Spleen (tissue), 11 donors: ENCODE results near the gene NELL2. TPM values are rescaled to one million over a fixed set of nuclear protein-coding genes. Genes with fewer than 3 reads are reported as not detected.

Source experiments
- DNase-seq: peaks from one replicate; pipeline ENCODE4 v3.0.0-alpha.2; 2020
- H3K27ac ChIP-seq, 8 donors: fragments of 200-600 bp; sonication (generic) in 7 of 8; 1 replicate in 4 of 8; 2 replicates in 4 of 8; pipeline versions ENCODE4 v1.5.0 to v1.8.0; 2016 to 2021; ENCODE audit warnings: inconsistent platforms in 4 of 8, mild to moderate bottlenecking in 4 of 8, moderate library complexity in 1 of 8
- H3K27me3 ChIP-seq, 7 donors: fragments of 200-600 bp; sonication (generic) in 6 of 7; replicated peaks in 1 of 7; 1 replicate in 4 of 7; 2 replicates in 3 of 7; pipeline versions ENCODE4 v1.5.0 to v1.8.0; 2016 to 2021; ENCODE audit warnings: inconsistent platforms in 3 of 7, mild to moderate bottlenecking in 1 of 7
- H3K36me3 ChIP-seq, 6 donors: fragments of 200-600 bp; sonication (generic) in 5 of 6; 1 replicate in 4 of 6; 2 replicates in 2 of 6; pipeline versions ENCODE4 v1.5.0 to v1.8.0; 2016 to 2021; ENCODE audit warnings: inconsistent platforms in 2 of 6
- H3K4me1 ChIP-seq, 6 donors: fragments of 200-600 bp; sonication (generic) in 5 of 6; 1 replicate in 3 of 6; 2 replicates in 3 of 6; pipeline versions ENCODE4 v1.5.0 to v1.8.0; 2016 to 2021; ENCODE audit warnings: inconsistent platforms in 3 of 6
- H3K4me3 ChIP-seq, 8 donors: fragments of 200-600 bp; sonication (generic) in 7 of 8; 1 replicate in 4 of 8; 2 replicates in 4 of 8; pipeline versions ENCODE4 v1.5.0 to v1.8.0; 2016 to 2021; ENCODE audit warnings: inconsistent platforms in 4 of 8, mild to moderate bottlenecking in 4 of 8, moderate library complexity in 2 of 8
- H3K9me3 ChIP-seq, 8 donors: fragments of 200-600 bp; sonication (generic) in 7 of 8; 1 replicate in 4 of 8; 2 replicates in 4 of 8; pipeline versions ENCODE4 v1.5.0 to v1.8.0; 2016 to 2021; ENCODE audit warnings: inconsistent platforms in 4 of 8
- POLR2A ChIP-seq, 3 donors: fragments of 450-650 bp; IDR thresholded peaks; one replicate each; pipeline ENCODE4 v1.5.1; 2017; ENCODE audit warnings: antibody characterized with exemption in 3 of 3, mild to moderate bottlenecking in 1 of 3
- POLR2AphosphoS5 ChIP-seq, 3 donors: sonication (generic); formaldehyde crosslinking; IDR thresholded peaks; one replicate each; pipeline ENCODE4 v1.5.1; 2017; ENCODE audit warnings: antibody characterized with exemption in 3 of 3
- WGBS, 5 donors: extraction: QIAGEN DNeasy Blood & Tissue Kit in 3 of 5; methylation state at CpG; one replicate each; pipeline versions ENCODE4 v1.1.5 to v1.1.7; 2013 to 2018; 5-methylcytosine and 5-hydroxymethylcytosine counted together
- intact Hi-C: fragments of 100-400 bp; cut with DNase I; formaldehyde crosslinking; loops from one replicate; pipeline ENCODE4 v1.15.0; 2023; ENCODE audit warnings: low total_unique reads
- polyA plus RNA-seq, 3 donors: library from polyadenylated mRNA; stranded (reverse); fragments of 200-250 nt; gene quantifications; one replicate each; pipeline ENCODE4 v1.2.1, GENCODE V29; 2013
- total RNA-seq, 7 donors: library from RNA; depleted of rRNA in 3 of 7; stranded (reverse); fragments of >200 nt in 3 of 7; fragmentation: NEBNext Ultra II Directional in 4 of 7; extraction: Animal tissue kit (Norgen Biotek cat#: 25700) in 4 of 7; gene quantifications; one replicate each; pipeline versions ENCODE4 v1.1.0 to v1.2.1, GENCODE V29; 2016 to 2021
- TF ChIP-seq, protein P1 (sequence below), 11 experiments: fragments of 200-600 bp in 7 of 11; fragments of 450-650 bp in 4 of 11; sonication (generic) in 4 of 11; IDR thresholded peaks in 8 of 11; conservative IDR thresholded peaks in 3 of 11; 1 replicate in 7 of 11; 2 replicates in 4 of 11; pipeline versions ENCODE4 v1.4.0 to v1.8.0; 2016 to 2021; ENCODE audit warnings: antibody characterized with exemption in 11 of 11, inconsistent platforms in 4 of 11, mild to moderate bottlenecking in 1 of 11
- donor health status: healthy with polysubstance abuse.
- donor health status: DM: no; HTN: no; CAD: no; lungs with moderate emphysema.
- donor health status: DM: no; HTN: no; CAD: no.
- donor health status: Bipolar disorder and iron deficiency.
- donor health status: healthy.
- donor health status: DM: no; HTN: no; CAD: no.
- donor health status: DM: yes; HTN: yes; CAD: no.

Gene NELL2
- total and polyA plus RNA-seq, 10 donors = 1.0 to 21.8 (median 8.2) TPM

DNA sequence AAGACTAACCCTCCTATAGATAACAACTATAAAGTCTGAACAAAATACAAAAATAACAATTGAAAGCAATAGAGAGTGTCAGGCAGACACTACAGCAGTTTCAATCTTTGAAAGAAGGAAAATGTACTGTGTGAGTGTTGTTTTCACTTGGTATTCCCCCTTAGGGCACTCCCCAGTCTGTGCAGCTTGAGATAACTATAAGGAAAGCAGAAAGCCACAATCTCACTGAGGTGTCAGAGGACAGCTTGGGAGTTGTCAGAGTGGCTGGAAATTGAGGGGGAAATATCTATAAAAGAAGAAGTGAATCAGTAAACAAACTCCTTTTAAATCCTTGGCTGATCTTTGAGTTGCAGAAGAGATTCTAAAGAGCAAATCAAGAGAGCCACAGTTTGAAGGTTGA is 364.8 kb downstream of the NELL2 start:
- Histone ChIP-seq H3K4me1 (no peaks in the 10 kb centered on the region), H3K27ac (no peak overlapping the region), H3K36me3 (no peaks in the 10 kb centered on the region), H3K27me3 (no peaks in the 10 kb centered on the region), H3K9me3 (no peaks in the 10 kb centered on the region), H3K4me3 (no peak overlapping the region)
- no peak for DNase-seq
- TF ChIP-seq POLR2A (IDR thresholded peaks at IDR 0.05) = no peak
- no peak for TF ChIP-seq POLR2AphosphoS5 (IDR thresholded peaks at IDR 0.05)
- TF ChIP-seq, protein P1, sequence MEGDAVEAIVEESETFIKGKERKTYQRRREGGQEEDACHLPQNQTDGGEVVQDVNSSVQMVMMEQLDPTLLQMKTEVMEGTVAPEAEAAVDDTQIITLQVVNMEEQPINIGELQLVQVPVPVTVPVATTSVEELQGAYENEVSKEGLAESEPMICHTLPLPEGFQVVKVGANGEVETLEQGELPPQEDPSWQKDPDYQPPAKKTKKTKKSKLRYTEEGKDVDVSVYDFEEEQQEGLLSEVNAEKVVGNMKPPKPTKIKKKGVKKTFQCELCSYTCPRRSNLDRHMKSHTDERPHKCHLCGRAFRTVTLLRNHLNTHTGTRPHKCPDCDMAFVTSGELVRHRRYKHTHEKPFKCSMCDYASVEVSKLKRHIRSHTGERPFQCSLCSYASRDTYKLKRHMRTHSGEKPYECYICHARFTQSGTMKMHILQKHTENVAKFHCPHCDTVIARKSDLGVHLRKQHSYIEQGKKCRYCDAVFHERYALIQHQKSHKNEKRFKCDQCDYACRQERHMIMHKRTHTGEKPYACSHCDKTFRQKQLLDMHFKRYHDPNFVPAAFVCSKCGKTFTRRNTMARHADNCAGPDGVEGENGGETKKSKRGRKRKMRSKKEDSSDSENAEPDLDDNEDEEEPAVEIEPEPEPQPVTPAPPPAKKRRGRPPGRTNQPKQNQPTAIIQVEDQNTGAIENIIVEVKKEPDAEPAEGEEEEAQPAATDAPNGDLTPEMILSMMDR (IDR thresholded peaks at IDR 0.05 in 8 of 11, conservative IDR thresholded peaks at IDR 0.05 in 3 of 11) = no peak
- intact Hi-C loops = no loop called here

DNA sequence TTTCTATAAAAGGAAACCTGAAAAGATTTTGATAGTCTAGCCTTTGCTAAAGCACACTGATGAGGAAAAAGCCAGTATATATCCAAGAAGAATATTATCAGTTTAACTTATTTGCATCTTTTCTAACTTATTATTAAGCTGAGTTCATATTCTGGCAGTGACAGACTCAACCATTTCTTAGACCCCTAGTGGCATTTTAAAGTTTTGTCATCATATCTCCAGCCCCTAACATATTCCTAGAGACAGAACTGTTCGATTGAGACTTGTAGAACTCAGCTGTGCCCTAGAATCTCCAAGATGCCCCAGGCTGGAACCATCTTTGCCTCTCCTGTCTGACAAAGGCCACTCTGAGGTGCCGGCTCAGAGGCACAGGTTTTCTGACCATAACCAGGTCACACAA is 365.6 kb downstream of the NELL2 start:
- no peak for TF ChIP-seq POLR2A (IDR thresholded peaks at IDR 0.05)
- no peaks in the 10 kb centered on the region for H3K4me1 ChIP-seq
- no peaks in the 10 kb centered on the region for H3K9me3 ChIP-seq
- WGBS, 5 donors = 76 to 87% (median 85%) methylated on average over 2 of the region's 2 CpGs
- H3K27me3 ChIP-seq = no peaks in the 10 kb centered on the region
- H3K4me3 ChIP-seq = no peak overlapping the region
- no peak for DNase-seq
- intact Hi-C loops = no loop called here
- H3K36me3 ChIP-seq = no peaks in the 10 kb centered on the region
- no peak overlapping the region for H3K27ac ChIP-seq

DNA sequence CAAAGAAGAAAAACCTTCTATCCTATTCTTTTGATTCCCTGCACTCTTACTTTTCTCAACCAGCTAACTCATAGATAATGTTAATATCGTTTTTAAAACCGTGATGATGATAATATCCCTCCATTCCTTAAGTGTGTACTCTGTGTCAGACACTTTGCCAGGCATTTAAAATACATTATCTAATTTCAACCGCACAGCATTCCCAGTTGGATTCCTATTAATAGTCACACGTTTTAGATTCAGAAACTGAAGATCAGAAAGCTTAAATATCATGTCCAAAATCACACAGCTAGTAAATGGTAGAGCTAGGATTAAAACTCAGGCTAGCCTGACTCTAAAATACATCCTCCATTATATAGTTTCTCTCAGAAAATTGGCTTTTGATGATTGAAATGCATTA is 366.0 kb downstream of the NELL2 start:
- no peaks in the 10 kb centered on the region for H3K4me1 ChIP-seq
- intact Hi-C loops = no loop called here
- H3K27me3 ChIP-seq = no peaks in the 10 kb centered on the region
- no peak overlapping the region for H3K4me3 ChIP-seq
- 68 to 85% (median 82%) methylated on average over 4 of the region's 4 CpGs for WGBS, 5 donors
- TF ChIP-seq POLR2A (IDR thresholded peaks at IDR 0.05) (no peak), POLR2AphosphoS5 (IDR thresholded peaks at IDR 0.05) (no peak)
- TF ChIP-seq, protein P1 (IDR thresholded peaks at IDR 0.05 in 8 of 11, conservative IDR thresholded peaks at IDR 0.05 in 3 of 11) = no peak
- H3K9me3 ChIP-seq = no peaks in the 10 kb centered on the region
- no peaks in the 10 kb centered on the region for H3K36me3 ChIP-seq
- H3K27ac ChIP-seq = no peak overlapping the region
- no peak for DNase-seq

DNA sequence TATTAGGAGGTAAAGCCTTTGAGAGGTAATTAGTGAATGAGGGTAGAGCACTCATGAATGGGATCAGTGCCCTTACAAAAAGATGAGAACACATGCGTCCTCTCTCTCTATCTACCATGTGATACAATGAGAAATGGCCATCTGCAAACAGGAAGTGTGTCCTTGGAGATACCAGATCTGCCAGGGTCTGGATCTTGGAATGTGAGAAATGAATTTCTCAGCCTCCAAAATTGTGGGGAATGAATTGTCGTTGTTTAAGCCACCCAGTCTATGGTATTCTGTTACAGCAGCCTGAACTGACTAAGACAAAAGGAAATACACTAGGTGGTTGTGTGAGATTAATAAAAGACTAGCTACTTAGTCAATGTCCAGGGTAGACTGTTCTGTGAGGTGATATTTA is 366.6 kb downstream of the NELL2 start:
- Histone ChIP-seq H3K27ac (no peak overlapping the region), H3K4me1 (no peaks in the 10 kb centered on the region), H3K4me3 (no peak overlapping the region), H3K36me3 (no peaks in the 10 kb centered on the region), H3K9me3 (no peaks in the 10 kb centered on the region), H3K27me3 (no peaks in the 10 kb centered on the region)
- 32 to 45% (median 38%) methylated on average over 2 of the region's 2 CpGs for WGBS, 5 donors
- intact Hi-C loops = no loop called here
- no peak for TF ChIP-seq POLR2AphosphoS5 (IDR thresholded peaks at IDR 0.05)
- TF ChIP-seq, protein P1 (IDR thresholded peaks at IDR 0.05 in 8 of 11, conservative IDR thresholded peaks at IDR 0.05 in 3 of 11) = no peak
- no peak for TF ChIP-seq POLR2A (IDR thresholded peaks at IDR 0.05)
- DNase-seq = no peak

DNA sequence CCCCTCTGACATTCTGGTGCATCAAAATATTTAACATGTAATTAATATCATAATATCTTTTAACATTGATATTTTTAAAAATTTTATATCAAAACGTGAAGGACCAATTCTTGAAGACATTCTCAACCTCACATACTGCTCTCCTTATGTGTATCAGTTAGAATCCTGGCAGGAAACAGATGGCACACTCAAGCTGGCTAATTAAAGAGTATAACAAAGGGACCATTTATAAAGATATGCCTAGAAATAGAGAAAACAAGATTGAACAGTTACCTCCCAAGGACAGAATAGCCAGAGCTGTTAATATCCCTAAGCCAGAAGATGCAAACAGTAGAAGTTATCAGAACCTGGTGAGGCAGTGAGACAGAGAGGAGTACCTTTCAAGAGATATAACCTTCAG is 368.7 kb downstream of the NELL2 start:
- no peaks in the 10 kb centered on the region for H3K36me3 ChIP-seq
- intact Hi-C loops = no loop called here
- H3K9me3 ChIP-seq = peaks cover 0 to 4% (median 0%) of the 10 kb centered on the region in 8 donors
- TF ChIP-seq, protein P1 (IDR thresholded peaks at IDR 0.05 in 8 of 11, conservative IDR thresholded peaks at IDR 0.05 in 3 of 11) = no peak
- TF ChIP-seq POLR2A (IDR thresholded peaks at IDR 0.05) (no peak), POLR2AphosphoS5 (IDR thresholded peaks at IDR 0.05) (no peak)
- no peaks in the 10 kb centered on the region for H3K27me3 ChIP-seq
- no peaks in the 10 kb centered on the region for H3K4me1 ChIP-seq
- no peak overlapping the region for H3K4me3 ChIP-seq
- 39 to 52% (median 48%) methylated on average over 1 of the region's 1 CpG for WGBS, 5 donors
- no peak overlapping the region for H3K27ac ChIP-seq
- no peak for DNase-seq
